GM19455 (cell line): ENCODE data around the gene RPS19.
A peak's percentile ranks its signal among the peaks of the same experiment; 100 is the strongest.

ENCODE experiments used
- ATAC-seq: cut with Tn5 transposase; IDR thresholded peaks from one replicate; pipeline ENCODE4 v1.9.1; 2021; ENCODE audit not compliant: unreplicated experiment

RPS19 gene

GRCh38 chr19:41859618-41860418 is at the start of gene RPS19:
Gene RPS19, plus strand, starts transcription at chr19:41860255. Its CDS starts 520 bp downstream, at chr19:41860775.
- peak; percentile 76 for ATAC-seq

- no peak for ATAC-seq
Observed at GRCh38 chr19:41810301-41810700, 49.8 kb upstream of the RPS19 start.

GRCh38 chr19:41811036-41811435 is 49.0 kb upstream of the RPS19 start:
- no peak for ATAC-seq

GRCh38 chr19:41811981-41812380 is 48.1 kb upstream of the RPS19 start:
- no peak for ATAC-seq

GRCh38 chr19:41813911-41814310 is 46.1 kb upstream of the RPS19 start:
- no peak for ATAC-seq

GRCh38 chr19:41815301-41815700 is 44.8 kb upstream of the RPS19 start:
- ATAC-seq: no peak

GRCh38 chr19:41816761-41817160 is 43.3 kb upstream of the RPS19 start:
- no peak for ATAC-seq

GRCh38 chr19:41821003-41821735 is 38.9 kb upstream of the RPS19 start:
- no peak for ATAC-seq

- ATAC-seq: no peak
Observed at GRCh38 chr19:41837981-41838708, 21.9 kb upstream of the RPS19 start.

- no peak for ATAC-seq
Observed at GRCh38 chr19:41839211-41839610, 20.8 kb upstream of the RPS19 start.

GRCh38 chr19:41843371-41843770 is 16.7 kb upstream of the RPS19 start:
- no peak for ATAC-seq

GRCh38 chr19:41844601-41845000 is 15.5 kb upstream of the RPS19 start, which contains the start of gene LYPD4:
Gene LYPD4, minus strand, starts transcription at chr19:41844683. Its CDS starts 5,398 bp downstream, at chr19:41839285.
- no peak for ATAC-seq

- ATAC-seq: no peak
Observed at GRCh38 chr19:41845001-41845050, 15.2 kb upstream of the RPS19 start, which contains the start of gene DMRTC2. Gene DMRTC2, plus strand, starts transcription at chr19:41845042. Its CDS starts 2,387 bp downstream, at chr19:41847429.

- ATAC-seq: no peak
Observed at GRCh38 chr19:41845051-41845590, 14.9 kb upstream of the RPS19 start.

- no peak for ATAC-seq
Observed at GRCh38 chr19:41847351-41848105, 12.5 kb upstream of the RPS19 start.

- ATAC-seq: no peak
Observed at GRCh38 chr19:41848666-41849065, 11.4 kb upstream of the RPS19 start.

GRCh38 chr19:41849067-41849466 is 11.0 kb upstream of the RPS19 start:
- no peak for ATAC-seq

- ATAC-seq: no peak
Observed at GRCh38 chr19:41850381-41850780, 9.7 kb upstream of the RPS19 start.

- no peak for ATAC-seq
Observed at GRCh38 chr19:41851456-41851855, 8.6 kb upstream of the RPS19 start.

- ATAC-seq: no peak
Observed at GRCh38 chr19:41853344-41853743, 6.7 kb upstream of the RPS19 start.

- no peak for ATAC-seq
Observed at GRCh38 chr19:41853768-41854167, 6.3 kb upstream of the RPS19 start.
